ENCODE results near the gene FREM3.
"Not testable (repeated sequence)": the region's sequence is repeated elsewhere in the genome, so short reads cannot be mapped to it uniquely, and the experiment has no call there.

The FREM3 gene

GRCh38 chr4:143581331-143581946, 119.0 kb downstream of the FREM3 start:
- peak; percentile 13 for DNase-seq (ENCODE audit: low spot score)

- DNase-seq (ENCODE audit: low spot score): no peak
Measured at GRCh38 chr4:143575331-143575730, 125.1 kb downstream of the FREM3 start.

- no peak for DNase-seq (ENCODE audit: low spot score)
Measured at GRCh38 chr4:143564472-143564871, 136.0 kb downstream of the FREM3 start.

- no peak for DNase-seq (ENCODE audit: low spot score)
Measured at GRCh38 chr4:143559757-143560147, 140.7 kb downstream of the FREM3 start.

GRCh38 chr4:143558823-143559756, 141.4 kb downstream of the FREM3 start:
- DNase-seq (ENCODE audit: low spot score): peak; percentile 60

- DNase-seq (ENCODE audit: low spot score): no peak
Measured at GRCh38 chr4:143558286-143558685, 142.2 kb downstream of the FREM3 start.

GRCh38 chr4:143555676-143556075, 144.8 kb downstream of the FREM3 start:
- DNase-seq (ENCODE audit: low spot score): no peak

GRCh38 chr4:143554728-143555597, 145.5 kb downstream of the FREM3 start:
- peak; percentile 42 for DNase-seq (ENCODE audit: low spot score)

- no peak for DNase-seq (ENCODE audit: low spot score)
Measured at GRCh38 chr4:143549928-143550327, 150.5 kb downstream of the FREM3 start.

- DNase-seq (ENCODE audit: low spot score): no peak
Measured at GRCh38 chr4:143539670-143540023, 160.8 kb downstream of the FREM3 start.

GRCh38 chr4:143538979-143539669, 161.4 kb downstream of the FREM3 start:
- DNase-seq (ENCODE audit: low spot score): no peak

GRCh38 chr4:143531788-143532491, 168.5 kb downstream of the FREM3 start:
- no peak for DNase-seq (ENCODE audit: low spot score)

GRCh38 chr4:143531380-143531779, 169.1 kb downstream of the FREM3 start:
- peak; percentile 12 for DNase-seq (ENCODE audit: low spot score)

GRCh38 chr4:143528046-143528445, 172.4 kb downstream of the FREM3 start:
- DNase-seq (ENCODE audit: low spot score): not testable (repeated sequence)

Data from pons (tissue), 1 donor.